BJ (cell line): Measurements from ENCODE around the gene SCARF2. TPM values are rescaled to one million over a fixed set of nuclear protein-coding genes. Genes with fewer than 3 reads are reported as not detected.
"Not testable (repeated sequence)": the region's sequence is repeated elsewhere in the genome, so short reads cannot be mapped to it uniquely, and the experiment has no call there.

ENCODE experiments used
- CTCF ChIA-PET: fragments of 350-600 bp; formaldehyde crosslinking; extraction: SDS; loops from one replicate; lab custom pipeline; 2021; ENCODE audit warnings: antibody characterized with exemption, inconsistent platforms; lab: Yijun Ruan, JAX
- POLR2A ChIA-PET: fragments of 300-600 bp; sonication (Branson Sonifier 250); formaldehyde crosslinking; extraction: SDS; loops from one replicate; lab custom pipeline; 2021; ENCODE audit warnings: antibody characterized with exemption; lab: Charles Lee
- DNase-seq: peaks from one replicate; pipeline ENCODE4 v3.0.0-alpha.2; 2011; ENCODE audit warnings: low read depth
- H3K27me3 ChIP-seq: 2 replicates; pipeline ENCODE4 v1.6.0; 2011; ENCODE audit warnings: low read length; ENCODE audit not compliant: control insufficient read depth, insufficient read depth
- H3K36me3 ChIP-seq: 2 replicates; pipeline ENCODE4 v1.5.1; 2011; ENCODE audit warnings: low read length; ENCODE audit not compliant: control insufficient read depth, insufficient read depth
- H3K4me3 ChIP-seq: 2 replicates; pipeline ENCODE4 v1.5.1; 2011; ENCODE audit warnings: low read depth, mild to moderate bottlenecking, control low read depth, low read length
- polyA plus RNA-seq: library from polyadenylated mRNA; depleted of rRNA; stranded (reverse); fragments of >200 nt; gene quantifications from 2 replicates; pipeline ENCODE4 v1.2.3, GENCODE V29; 2011; rRNA removed
- small RNA-seq: library from RNA; depleted of rRNA; stranded (forward); fragments of <200 nt; gene quantifications from one replicate; pipeline ENCODE3, GENCODE V24; 2012; ENCODE audit warnings: low replicate concordance, low read depth; ENCODE audit not compliant: insufficient read length
- TF ChIP-seq, protein P1 (sequence below): IDR thresholded peaks from 2 replicates; pipeline ENCODE4 v1.5.1; 2011; ENCODE audit warnings: low read depth, mild to moderate bottlenecking, control low read depth, inconsistent platforms, low read length, moderate library complexity; ENCODE audit not compliant: insufficient read depth

The SCARF2 gene
- polyA plus RNA-seq, 1 experiment = 28.8 TPM

DNA sequence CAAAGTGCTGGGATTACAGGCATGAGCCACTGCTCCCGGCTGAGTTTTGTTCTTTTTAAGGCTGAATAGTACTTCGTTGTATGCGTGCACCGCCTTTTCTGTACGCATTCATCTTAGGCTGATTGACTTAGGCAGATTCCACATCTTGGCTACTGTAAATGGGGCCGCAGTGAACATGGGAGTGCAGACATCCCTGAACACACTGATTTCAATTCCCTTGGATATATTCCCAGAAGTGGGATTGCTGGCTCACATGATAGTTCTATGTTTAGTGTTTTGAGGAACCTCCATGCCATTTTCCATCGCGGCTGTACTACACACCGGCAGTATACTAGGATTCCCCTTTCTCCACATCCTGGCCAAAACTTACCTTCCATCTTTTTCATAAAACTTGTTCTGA lies 54.1 kb downstream of the SCARF2 start:
- H3K27me3 ChIP-seq = peaks cover 3% of the 10 kb centered on the region
- no peaks in the 10 kb centered on the region for H3K36me3 ChIP-seq
- CTCF ChIA-PET = no interaction called here
- no peak overlapping the region for H3K4me3 ChIP-seq
- TF ChIP-seq, protein P1, sequence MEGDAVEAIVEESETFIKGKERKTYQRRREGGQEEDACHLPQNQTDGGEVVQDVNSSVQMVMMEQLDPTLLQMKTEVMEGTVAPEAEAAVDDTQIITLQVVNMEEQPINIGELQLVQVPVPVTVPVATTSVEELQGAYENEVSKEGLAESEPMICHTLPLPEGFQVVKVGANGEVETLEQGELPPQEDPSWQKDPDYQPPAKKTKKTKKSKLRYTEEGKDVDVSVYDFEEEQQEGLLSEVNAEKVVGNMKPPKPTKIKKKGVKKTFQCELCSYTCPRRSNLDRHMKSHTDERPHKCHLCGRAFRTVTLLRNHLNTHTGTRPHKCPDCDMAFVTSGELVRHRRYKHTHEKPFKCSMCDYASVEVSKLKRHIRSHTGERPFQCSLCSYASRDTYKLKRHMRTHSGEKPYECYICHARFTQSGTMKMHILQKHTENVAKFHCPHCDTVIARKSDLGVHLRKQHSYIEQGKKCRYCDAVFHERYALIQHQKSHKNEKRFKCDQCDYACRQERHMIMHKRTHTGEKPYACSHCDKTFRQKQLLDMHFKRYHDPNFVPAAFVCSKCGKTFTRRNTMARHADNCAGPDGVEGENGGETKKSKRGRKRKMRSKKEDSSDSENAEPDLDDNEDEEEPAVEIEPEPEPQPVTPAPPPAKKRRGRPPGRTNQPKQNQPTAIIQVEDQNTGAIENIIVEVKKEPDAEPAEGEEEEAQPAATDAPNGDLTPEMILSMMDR = no peak
- POLR2A ChIA-PET = no interaction called here
- DNase-seq = no peak

DNA sequence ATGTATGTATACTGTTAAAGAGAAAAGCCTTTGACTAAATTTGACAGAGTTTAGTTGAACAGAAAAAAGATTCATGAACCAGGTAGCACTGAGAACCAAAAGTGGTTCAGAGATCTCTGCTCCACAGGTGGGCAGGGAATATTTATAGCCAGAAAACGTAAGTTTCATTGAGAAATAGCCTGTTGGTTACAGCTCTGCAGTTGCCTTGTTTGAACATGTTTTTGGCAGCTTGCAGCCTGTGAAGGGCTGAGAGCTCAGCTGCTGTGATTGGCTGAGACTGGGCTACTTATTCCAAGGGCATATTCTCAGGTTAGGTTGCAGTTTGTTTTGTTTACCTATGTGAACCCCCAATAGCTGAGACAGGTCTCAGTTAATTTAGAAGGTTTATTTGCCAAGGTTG lies 57.1 kb downstream of the SCARF2 start:
- H3K27me3 ChIP-seq = no peaks in the 10 kb centered on the region; the same call in none of the 2 replicates
- TF ChIP-seq, protein P1 = no peak
- ChIA-PET CTCF (interaction anchor here (1.1 kb wide), 1 partner anchor 38 kb away, joined by 7 read pairs; no protein-coding TSS in a partner anchor), POLR2A (no interaction called here)
- no peak overlapping the region for H3K4me3 ChIP-seq
- no peak for DNase-seq
- H3K36me3 ChIP-seq = no peaks in the 10 kb centered on the region

DNA sequence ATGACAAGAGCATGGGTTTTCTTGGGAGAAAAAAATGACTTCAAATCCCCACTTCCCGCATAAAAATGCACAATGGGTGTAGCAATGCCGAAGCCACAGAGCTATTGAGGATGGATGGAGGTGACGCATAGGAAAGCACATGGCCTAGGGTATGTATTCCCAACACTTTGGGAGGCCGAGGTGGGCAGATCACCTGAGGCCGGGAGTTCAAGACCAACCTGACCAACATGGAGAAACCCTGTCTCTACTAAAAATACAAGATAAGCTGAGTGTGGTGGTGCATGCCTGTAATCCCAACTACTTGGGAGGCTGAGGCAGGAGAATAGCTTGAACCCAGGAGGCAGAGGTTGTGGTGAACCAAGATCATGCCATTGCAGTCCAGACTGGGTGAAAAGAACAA lies 58.9 kb downstream of the SCARF2 start:
- H3K36me3 ChIP-seq, DNase-seq, H3K27me3 ChIP-seq, H3K4me3 ChIP-seq, POLR2A ChIA-PET: not testable (repeated sequence)
- CTCF ChIA-PET = interaction anchor here (1.2 kb wide), 1 partner anchor 59 kb away, joined by 3 read pairs; the partner anchor contains the start of gene DGCR6L

DNA sequence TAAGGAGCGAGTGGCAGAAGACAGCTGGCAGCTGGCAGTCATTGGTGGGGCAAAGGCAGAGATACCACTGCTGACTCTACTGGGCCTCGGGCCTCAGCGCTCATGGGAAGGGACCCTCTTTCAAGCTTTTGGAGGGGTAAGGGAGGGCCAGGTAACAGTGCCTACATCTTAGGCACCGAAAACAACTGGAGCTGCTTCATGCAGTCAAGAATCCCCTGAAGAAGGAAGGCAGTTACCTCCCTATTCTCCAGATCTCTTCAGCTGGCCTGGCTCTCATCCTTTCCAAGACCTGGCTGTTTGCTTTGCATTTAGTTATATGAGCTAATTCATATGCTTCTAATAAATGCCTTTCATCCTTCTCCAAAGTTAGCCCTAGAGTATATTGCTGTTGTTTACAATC lies 59.5 kb downstream of the SCARF2 start:
- TF ChIP-seq, protein P1 = no peak
- no peak for DNase-seq
- ChIA-PET POLR2A (no interaction called here), CTCF (interaction anchor here (0.7 to 1.2 kb wide), 2 partner anchors 58 to 1490 kb away, joined by 3 to 5 read pairs; partner anchors contain the start of gene DGCR6L)
- Histone ChIP-seq H3K27me3 (no peaks in the 10 kb centered on the region), H3K4me3 (no peak overlapping the region), H3K36me3 (no peaks in the 10 kb centered on the region)

DNA sequence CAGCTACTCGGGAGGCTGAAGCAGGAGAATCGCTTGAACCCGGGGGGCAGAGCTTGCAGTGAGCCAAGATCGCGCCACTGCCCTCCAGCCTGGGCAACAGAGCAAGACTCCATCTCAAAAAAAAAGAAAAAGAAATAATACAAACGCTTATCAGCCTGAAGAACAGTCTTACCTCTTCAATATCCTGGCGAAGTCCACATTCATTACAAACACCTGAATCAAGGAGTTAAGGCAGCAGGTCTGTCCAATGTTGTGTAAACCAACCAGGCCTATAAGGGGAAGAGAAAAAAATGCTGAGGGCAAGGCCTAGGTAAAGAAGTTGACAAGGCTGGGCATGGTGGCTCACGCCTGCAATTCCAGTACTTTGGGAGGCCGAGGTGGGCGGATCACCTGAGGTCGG lies 60.6 kb downstream of the SCARF2 start:
- DNase-seq, H3K36me3 ChIP-seq, POLR2A ChIA-PET, CTCF ChIA-PET, H3K27me3 ChIP-seq, H3K4me3 ChIP-seq: not testable (repeated sequence)

DNA sequence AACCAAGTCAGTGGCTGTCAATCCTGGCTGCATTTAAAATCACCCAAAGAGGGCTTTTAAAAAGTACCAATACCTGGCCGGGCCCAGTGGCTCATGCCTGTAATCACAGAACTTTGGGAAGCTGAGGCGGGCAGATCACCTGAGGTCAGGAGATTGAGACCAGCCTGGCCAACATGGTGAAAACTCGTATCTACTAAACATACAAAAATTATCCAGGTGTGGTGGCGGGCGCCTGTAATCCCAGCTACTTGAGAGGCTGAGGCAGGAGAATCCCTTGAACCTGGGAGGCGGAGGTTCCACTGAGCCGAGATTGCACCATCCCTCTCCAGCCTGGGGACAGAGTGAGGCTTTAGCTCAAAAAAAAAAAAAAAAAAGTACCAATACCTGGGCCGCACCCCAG lies 61.3 kb downstream of the SCARF2 start:
- POLR2A ChIA-PET, H3K4me3 ChIP-seq, DNase-seq, H3K27me3 ChIP-seq, H3K36me3 ChIP-seq, CTCF ChIA-PET: not testable (repeated sequence)

Small RNAs within 50 kb of the gene (small RNA-seq; reads per million reads assigned to genes)
- not detected for gene RF00019
- gene RN7SL812P = not detected
- gene RNU6-225P = not detected
- gene RNY1P9 = not detected

Other genes starting within 250 kb of the SCARF2 start
- gene RTN4R, start 169.5 kb downstream of the SCARF2 start, polyA plus RNA-seq = 0.40 and 0.77 TPM in 2 replicates
- gene DGCR6L, start 117.8 kb downstream of the SCARF2 start, polyA plus RNA-seq = 38.9 and 65.8 TPM in 2 replicates
- 4.5 and 6.9 TPM in 2 replicates for gene ZNF74, start 43.7 kb downstream of the SCARF2 start, polyA plus RNA-seq
- 27.0 and 34.0 TPM in 2 replicates for gene KLHL22, start 58.0 kb upstream of the SCARF2 start, polyA plus RNA-seq
- 24.2 and 42.7 TPM in 2 replicates for gene MED15, start 69.8 kb upstream of the SCARF2 start, polyA plus RNA-seq